NT2/D1 (cell line): ENCODE results near the gene CEP72.

ENCODE experiments used
- SUZ12 ChIP-seq: IDR thresholded peaks from 2 replicates; pipeline ENCODE4 v1.6.1; 2011; ENCODE audit not compliant: insufficient read length, insufficient read depth; ENCODE audit errors: extremely low read depth
- YY1 ChIP-seq: IDR thresholded peaks from 2 replicates; pipeline ENCODE4 v1.6.1; 2011; ENCODE audit not compliant: insufficient read length, insufficient read depth

GRCh38 chr5:675871-676698 is 63.9 kb downstream of the CEP72 start:
- TF ChIP-seq YY1: no peak
- no peak for TF ChIP-seq SUZ12
